Loucy (cell line): ENCODE data around the gene GNAT2.

Experiments used
- H2AFZ ChIP-seq: fragments of 200-600 bp; sonication (generic); 2 replicates; pipeline ENCODE4 v1.6.0; 2016; ENCODE audit warnings: antibody characterized with exemption, mild to moderate bottlenecking, low read length, moderate library complexity
- H3F3A ChIP-seq: fragments of 200-600 bp; 2 replicates; pipeline ENCODE4 v1.6.0; 2016; ENCODE audit warnings: antibody characterized with exemption, low read depth, mild to moderate bottlenecking
- H3K27me3 ChIP-seq: fragments of 200-600 bp; sonication (generic); 2 replicates; pipeline ENCODE4 v1.6.1; 2014; ENCODE audit warnings: low read length, mild to moderate bottlenecking; ENCODE audit not compliant: insufficient read depth, poor library complexity, severe bottlenecking
- H3K36me3 ChIP-seq: fragments of 200-600 bp; sonication (generic); 2 replicates; pipeline ENCODE4 v1.6.1; 2016; ENCODE audit warnings: low read length; ENCODE audit not compliant: insufficient read depth
- H3K4me1 ChIP-seq: fragments of 200-600 bp; sonication (generic); 2 replicates; pipeline ENCODE4 v1.5.1; 2014; ENCODE audit warnings: low read length, mild to moderate bottlenecking; ENCODE audit not compliant: insufficient read depth, poor library complexity, severe bottlenecking
- H3K4me2 ChIP-seq: fragments of 200-600 bp; sonication (generic); 2 replicates; pipeline ENCODE4 v1.6.0; 2014; ENCODE audit warnings: antibody characterized with exemption, low read length, low read depth, mild to moderate bottlenecking; ENCODE audit not compliant: poor library complexity, severe bottlenecking
- H3K4me3 ChIP-seq: fragments of 200-600 bp; sonication (generic); 2 replicates; pipeline ENCODE4 v1.5.1; 2014; ENCODE audit warnings: low read length, mild to moderate bottlenecking, mixed read lengths; ENCODE audit not compliant: poor library complexity, severe bottlenecking
- H3K79me2 ChIP-seq: fragments of 200-600 bp; sonication (generic); 2 replicates; pipeline ENCODE4 v1.6.1; 2014; ENCODE audit warnings: low read length; ENCODE audit not compliant: insufficient read depth
- H3K9ac ChIP-seq: fragments of 200-600 bp; sonication (generic); 2 replicates; pipeline ENCODE4 v1.6.0; 2014; ENCODE audit warnings: mild to moderate bottlenecking, low read depth, low read length, moderate library complexity; ENCODE audit not compliant: poor library complexity, severe bottlenecking
- H3K9me2 ChIP-seq: fragments of 200-600 bp; sonication (generic); replicated peaks from 2 replicates; pipeline ENCODE4 v1.6.1; 2016; ENCODE audit warnings: low read depth, low read length, mixed read lengths
- H3K9me3 ChIP-seq: fragments of 200-600 bp; sonication (generic); 2 replicates; pipeline ENCODE4 v1.6.1; 2014; ENCODE audit warnings: mild to moderate bottlenecking, antibody characterized with exemption, low read length, low read depth; ENCODE audit not compliant: insufficient read depth
- H4K20me1 ChIP-seq: fragments of 200-600 bp; sonication (generic); 2 replicates; pipeline ENCODE4 v1.6.0; 2014; ENCODE audit warnings: antibody characterized with exemption, low read length, mild to moderate bottlenecking; ENCODE audit not compliant: insufficient read depth, poor library complexity, severe bottlenecking
- CTCF ChIP-seq: fragments of 200-600 bp; sonication (generic); conservative IDR thresholded peaks from 2 replicates; pipeline ENCODE4 v1.5.1; 2014; ENCODE audit warnings: mild to moderate bottlenecking, antibody characterized with exemption, low read length
- EZH2phosphoT487 ChIP-seq: fragments of 200-600 bp; IDR thresholded peaks from 2 replicates; pipeline ENCODE4 v1.6.1; 2018; ENCODE audit warnings: antibody characterized with exemption, mild to moderate bottlenecking, moderate library complexity, borderline replicate concordance

The GNAT2 gene

GRCh38 chr1:109624201-109625010 lies 5.0 kb upstream of the GNAT2 start:
- peak overlapping the region; percentile 90 for H3K4me2 ChIP-seq
- H3K9me2 ChIP-seq: no peaks in the 10 kb centered on the region
- H3K36me3 ChIP-seq: peaks cover 35% of the 10 kb centered on the region; the same call in 1 of the 2 replicates
- TF ChIP-seq EZH2phosphoT487 (no peak), CTCF (no peak)
- H3K4me1 ChIP-seq: peaks cover 41% of the 10 kb centered on the region
- no peaks in the 10 kb centered on the region for H3K27me3 ChIP-seq
- peaks cover 33% of the 10 kb centered on the region for H4K20me1 ChIP-seq
- H3K4me3 ChIP-seq: peak overlapping the region; percentile 93
- H3K79me2 ChIP-seq: peaks cover 67% of the 10 kb centered on the region
- H3K9ac ChIP-seq: peak overlapping the region; percentile 80
- H3K9me3 ChIP-seq: no peaks in the 10 kb centered on the region
- H3F3A ChIP-seq: no peaks in the 10 kb centered on the region
- peak overlapping the region; percentile 62; the same call in 1 of the 2 replicates for H2AFZ ChIP-seq

DNA sequence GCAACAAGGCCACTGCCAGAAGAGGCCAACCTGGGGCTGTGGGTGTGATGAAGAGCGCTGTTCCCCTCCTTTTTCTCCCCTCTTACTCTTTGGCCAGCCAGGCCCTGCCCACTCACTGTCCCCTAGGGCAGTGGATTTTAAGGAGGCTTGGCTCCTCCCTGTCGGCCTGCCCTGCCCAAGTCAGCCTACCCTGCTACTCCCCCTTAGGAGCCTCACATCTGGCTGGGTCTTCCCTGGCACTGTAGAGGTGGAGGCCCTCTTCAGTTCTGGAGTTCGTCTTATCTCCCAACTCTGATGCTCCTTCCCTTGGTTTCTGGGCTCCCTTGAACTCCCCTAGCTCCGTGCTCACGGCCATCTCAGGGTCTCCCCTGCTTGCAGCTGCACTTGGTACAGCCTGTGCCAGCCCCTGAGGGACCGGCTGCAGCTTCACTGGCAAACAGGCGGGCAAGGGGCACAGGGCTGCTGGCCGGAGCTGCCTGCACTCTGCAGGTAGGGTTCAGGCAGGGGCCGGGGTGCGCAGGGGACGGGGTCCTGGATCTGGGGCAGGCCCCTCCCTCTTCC lies 4.3 kb upstream of the GNAT2 start:
- peaks cover 67% of the 10 kb centered on the region for H3K79me2 ChIP-seq
- no peak for TF ChIP-seq CTCF
- H3K4me1 ChIP-seq: peaks cover 48% of the 10 kb centered on the region
- H3K27me3 ChIP-seq: no peaks in the 10 kb centered on the region
- H3K4me3 ChIP-seq: peak overlapping the region; percentile 93
- H2AFZ ChIP-seq: peak overlapping the region; percentile 62; the same call in 1 of the 2 replicates
- peaks cover 33% of the 10 kb centered on the region for H4K20me1 ChIP-seq
- peak overlapping the region; percentile 90 for H3K4me2 ChIP-seq
- H3K9me3 ChIP-seq: no peaks in the 10 kb centered on the region
- H3K9ac ChIP-seq: peak overlapping the region; percentile 80
- no peaks in the 10 kb centered on the region for H3K9me2 ChIP-seq
- peaks cover 28% of the 10 kb centered on the region; the same call in 1 of the 2 replicates for H3K36me3 ChIP-seq
- H3F3A ChIP-seq: no peaks in the 10 kb centered on the region

GRCh38 chr1:109622895-109623294 lies 3.5 kb upstream of the GNAT2 start:
- peaks cover 20% of the 10 kb centered on the region; the same call in 1 of the 2 replicates for H3K36me3 ChIP-seq
- H3K79me2 ChIP-seq: peaks cover 67% of the 10 kb centered on the region
- TF ChIP-seq CTCF (no peak), EZH2phosphoT487 (no peak)
- H3F3A ChIP-seq: no peaks in the 10 kb centered on the region
- no peaks in the 10 kb centered on the region for H3K9me3 ChIP-seq
- peak overlapping the region; percentile 80 for H3K9ac ChIP-seq
- H3K4me1 ChIP-seq: peaks cover 51% of the 10 kb centered on the region
- H4K20me1 ChIP-seq: peaks cover 33% of the 10 kb centered on the region
- H3K4me2 ChIP-seq: peak overlapping the region; percentile 90
- peak overlapping the region; percentile 93 for H3K4me3 ChIP-seq
- no peak overlapping the region for H2AFZ ChIP-seq
- H3K9me2 ChIP-seq: no peaks in the 10 kb centered on the region
- no peaks in the 10 kb centered on the region for H3K27me3 ChIP-seq
